ENCODE measurements around the gene ITGB3.

The ITGB3 gene

GRCh38 chr17:47270946-47271705 lies 17.5 kb downstream of the ITGB3 start:
- TF ChIP-seq GATA1 (IDR thresholded peaks at IDR 0.05; ENCODE audit: low read depth, low read length): no peak
- no peak for TF ChIP-seq POLR2A (IDR thresholded peaks at IDR 0.05; ENCODE audit: low read length)
- DNase-seq: no peak

GRCh38 chr17:47272491-47272890 lies 18.9 kb downstream of the ITGB3 start:
- no peak for TF ChIP-seq GATA1 (IDR thresholded peaks at IDR 0.05; ENCODE audit: low read depth, low read length)
- TF ChIP-seq POLR2A (IDR thresholded peaks at IDR 0.05; ENCODE audit: low read length): no peak
- DNase-seq: no peak

DNA sequence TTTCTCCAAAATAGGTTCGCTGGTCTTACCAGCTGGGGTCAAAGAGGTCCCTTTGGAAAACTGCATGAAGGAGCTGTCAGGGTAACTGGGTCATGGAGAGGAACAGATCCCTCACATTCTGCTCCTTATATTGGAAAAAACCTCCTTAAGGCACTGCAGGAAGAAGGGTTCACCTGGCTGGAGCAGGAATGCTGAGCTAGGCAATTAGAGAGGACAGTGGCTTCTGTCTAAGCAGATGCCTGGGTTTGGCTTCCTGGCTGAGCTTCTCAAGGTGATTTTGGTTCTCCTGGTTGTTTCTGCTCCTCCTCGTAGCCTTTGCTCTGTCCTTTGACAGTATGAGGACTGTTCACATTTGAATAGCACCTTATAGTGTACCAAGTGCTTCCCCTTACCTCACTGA lies 19.6 kb downstream of the ITGB3 start:
- TF ChIP-seq GATA1 (IDR thresholded peaks at IDR 0.05; ENCODE audit: low read depth, low read length) (no peak), POLR2A (IDR thresholded peaks at IDR 0.05; ENCODE audit: low read length) (no peak)
- DNase-seq: no peak

DNA sequence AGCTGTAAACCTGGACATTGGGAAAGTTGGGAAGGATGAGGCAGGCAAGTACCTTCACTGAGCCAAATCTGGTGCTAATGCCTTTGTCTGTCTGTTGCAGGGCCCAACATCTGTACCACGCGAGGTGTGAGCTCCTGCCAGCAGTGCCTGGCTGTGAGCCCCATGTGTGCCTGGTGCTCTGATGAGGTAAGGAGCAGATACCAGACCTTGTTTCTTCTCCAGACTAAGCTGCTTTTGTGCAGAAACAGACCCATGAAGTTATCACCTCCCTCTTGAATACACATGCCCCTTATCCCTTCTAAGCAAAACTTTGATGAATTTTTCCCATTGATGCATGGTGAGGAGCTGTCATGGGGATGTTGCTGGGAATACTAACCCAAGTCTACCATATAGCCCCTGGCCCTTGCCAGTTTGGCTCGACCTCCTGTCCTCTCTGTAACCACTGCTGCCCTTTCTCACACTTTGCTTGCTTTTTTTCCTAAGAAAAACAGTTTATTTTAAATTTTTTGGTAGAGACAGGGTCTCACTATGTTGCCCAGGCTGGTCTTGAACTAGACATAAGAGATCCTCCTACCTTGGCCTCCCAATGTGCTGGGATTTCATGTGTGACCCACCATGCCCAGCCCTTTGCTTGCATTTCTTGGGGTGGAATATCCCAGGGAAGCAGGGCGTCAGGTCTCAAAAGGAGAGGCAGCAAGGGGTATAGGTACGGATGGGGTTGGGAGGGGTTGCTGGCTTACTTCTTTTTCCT lies 20.9 kb downstream of the ITGB3 start:
- DNase-seq: no peak
- TF ChIP-seq GATA1 (IDR thresholded peaks at IDR 0.05; ENCODE audit: low read depth, low read length) (no peak), POLR2A (IDR thresholded peaks at IDR 0.05; ENCODE audit: low read length) (no peak)

DNA sequence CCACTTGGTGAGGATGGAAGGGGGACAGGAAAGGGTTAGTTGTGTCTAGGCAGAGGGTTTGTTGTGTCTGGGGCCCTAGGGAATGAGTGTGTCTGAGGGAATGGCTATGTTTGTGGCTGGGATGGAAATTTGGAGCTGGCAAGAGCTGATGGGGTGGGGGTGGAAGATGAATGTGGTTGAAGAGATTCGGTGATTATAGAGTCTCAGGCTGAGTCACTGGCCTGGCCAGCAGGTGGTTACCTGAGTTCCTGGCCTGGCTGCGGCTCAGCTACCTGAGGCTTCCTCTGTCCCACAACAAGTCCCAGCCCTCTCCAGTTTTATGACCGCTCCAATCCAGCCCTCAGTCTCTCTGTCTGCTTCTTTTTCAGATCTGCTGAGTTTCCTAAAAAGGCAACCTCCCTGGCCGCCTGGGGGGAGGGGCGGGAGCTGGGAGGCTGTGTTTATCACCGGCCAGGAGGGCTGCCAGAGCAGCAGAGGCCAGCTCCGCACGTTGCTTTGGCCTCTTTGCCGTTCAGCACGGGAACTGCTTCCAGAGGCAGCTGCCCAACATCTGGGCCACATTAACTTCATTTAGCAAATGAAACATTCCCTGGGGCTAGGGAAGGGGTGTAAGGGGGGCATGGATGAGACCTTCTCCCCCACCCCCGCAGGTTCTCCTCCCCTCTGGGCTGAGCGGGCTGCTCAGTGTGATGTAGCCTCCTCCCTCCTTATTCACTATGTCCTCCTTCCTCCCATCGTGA lies 21.8 kb downstream of the ITGB3 start:
- TF ChIP-seq GATA1 (IDR thresholded peaks at IDR 0.05; ENCODE audit: low read depth, low read length) (no peak), POLR2A (IDR thresholded peaks at IDR 0.05; ENCODE audit: low read length) (no peak)
- DNase-seq: peak; percentile 65 to 68

GRCh38 chr17:47276444-47276843 lies 22.8 kb downstream of the ITGB3 start:
- TF ChIP-seq GATA1 (IDR thresholded peaks at IDR 0.05; ENCODE audit: low read depth, low read length) (no peak), POLR2A (IDR thresholded peaks at IDR 0.05; ENCODE audit: low read length) (no peak)
- no peak for DNase-seq

DNA sequence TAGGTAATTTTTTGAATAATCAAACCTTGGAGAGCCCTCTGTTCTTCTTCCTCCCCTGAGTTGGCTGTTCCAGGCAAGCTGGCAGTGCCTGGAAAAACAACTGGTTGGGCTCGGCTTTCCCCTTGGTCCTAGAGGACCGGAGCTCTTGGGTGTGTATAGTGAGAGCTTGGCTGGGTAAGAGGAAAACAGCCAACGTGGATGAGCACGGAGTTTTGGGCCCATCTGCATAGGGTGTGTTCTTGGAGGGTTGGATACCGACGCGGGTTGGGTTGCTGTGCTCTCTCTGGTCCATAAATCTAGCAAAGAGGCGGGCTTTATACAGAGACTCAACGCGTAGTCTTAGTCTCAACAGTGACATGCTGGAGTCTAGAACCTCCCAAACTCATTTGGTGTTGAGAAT lies 23.2 kb downstream of the ITGB3 start:
- TF ChIP-seq GATA1 (IDR thresholded peaks at IDR 0.05; ENCODE audit: low read depth, low read length) (no peak), POLR2A (IDR thresholded peaks at IDR 0.05; ENCODE audit: low read length) (no peak)
- no peak for DNase-seq

DNA sequence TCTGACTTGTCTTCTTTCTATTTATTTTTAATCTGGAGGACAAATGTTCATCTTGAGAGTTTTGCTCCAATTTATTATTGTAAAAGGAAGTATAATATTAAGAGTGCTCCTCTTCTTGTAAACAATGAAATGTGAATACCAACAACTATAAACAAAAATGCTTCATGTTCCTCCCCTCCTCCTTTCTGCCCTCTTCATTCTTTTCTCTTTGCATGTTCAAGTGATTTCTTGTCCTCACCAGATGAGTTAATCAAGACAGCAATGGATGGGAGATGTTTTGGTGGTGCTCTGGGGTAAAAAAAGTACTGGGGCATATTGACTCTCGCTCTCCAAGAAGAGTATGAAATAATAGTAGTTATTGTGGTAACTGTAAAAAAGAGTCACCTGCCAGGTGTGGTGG lies 24.3 kb downstream of the ITGB3 start:
- TF ChIP-seq POLR2A (IDR thresholded peaks at IDR 0.05; ENCODE audit: low read length) (no peak), GATA1 (IDR thresholded peaks at IDR 0.05; ENCODE audit: low read depth, low read length) (no peak)
- DNase-seq: no peak

- TF ChIP-seq POLR2A (IDR thresholded peaks at IDR 0.05; ENCODE audit: low read length): no peak
- TF ChIP-seq GATA1 (IDR thresholded peaks at IDR 0.05; ENCODE audit: low read depth, low read length): no peak
- no peak for DNase-seq
These were observed 24.9 kb downstream of the ITGB3 start for GRCh38 chr17:47278561-47278960.

- no peak for DNase-seq
- TF ChIP-seq GATA1 (IDR thresholded peaks at IDR 0.05; ENCODE audit: low read depth, low read length) (no peak), POLR2A (IDR thresholded peaks at IDR 0.05; ENCODE audit: low read length) (no peak)
These were observed 25.6 kb downstream of the ITGB3 start for GRCh38 chr17:47279062-47279801.

GRCh38 chr17:47280072-47280811 lies 26.6 kb downstream of the ITGB3 start:
- no peak for TF ChIP-seq GATA1 (IDR thresholded peaks at IDR 0.05; ENCODE audit: low read depth, low read length)
- TF ChIP-seq POLR2A (IDR thresholded peaks at IDR 0.05; ENCODE audit: low read length): no peak
- DNase-seq: no peak

DNA sequence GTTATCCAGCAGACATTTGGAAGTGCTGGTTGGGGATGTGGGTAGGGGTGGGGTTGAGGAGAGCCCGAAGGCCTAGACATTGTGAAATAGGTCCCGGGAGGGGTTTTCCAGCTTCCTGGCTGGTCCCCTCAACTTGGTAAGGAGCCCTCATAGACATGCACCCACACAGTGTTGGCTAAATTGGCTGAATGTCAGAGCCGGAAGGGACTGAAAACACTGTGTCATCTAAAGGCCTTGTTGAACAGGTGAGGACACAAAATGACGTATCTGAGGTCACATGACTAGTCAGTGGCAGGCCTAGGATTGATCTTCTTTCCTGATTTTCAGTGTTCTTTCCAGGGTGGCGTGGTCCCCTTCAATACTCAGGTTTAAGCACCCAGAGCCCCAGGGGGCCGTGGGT lies 27.6 kb downstream of the ITGB3 start:
- DNase-seq: no peak
- TF ChIP-seq POLR2A (IDR thresholded peaks at IDR 0.05; ENCODE audit: low read length): no peak
- TF ChIP-seq GATA1 (IDR thresholded peaks at IDR 0.05; ENCODE audit: low read depth, low read length): no peak

GRCh38 chr17:47285003-47285402 lies 31.4 kb downstream of the ITGB3 start:
- TF ChIP-seq POLR2A (IDR thresholded peaks at IDR 0.05; ENCODE audit: low read length): no peak
- no peak for TF ChIP-seq GATA1 (IDR thresholded peaks at IDR 0.05; ENCODE audit: low read depth, low read length)
- DNase-seq: no peak
